B cell (primary cell): Measurements from ENCODE around the gene PPP3CA. TPM values are rescaled to one million over a fixed set of nuclear protein-coding genes. Genes with fewer than 3 reads are reported as not detected.

ENCODE experiments used
- ATAC-seq: fragments of 200-7000 bp; cut with Tn5 transposase; one replicate; pipeline ENCODE4 v1.10.0; 2021; ENCODE audit warnings: low read depth, mild to moderate bottlenecking, moderate number of reproducible peaks, moderate library complexity
- CTCF ChIA-PET: fragments of 350-600 bp; sonication (Branson Sonifier 250); formaldehyde crosslinking; loops from one replicate; lab custom pipeline; 2021; ENCODE audit warnings: antibody characterized with exemption, inconsistent platforms; lab: Charles Lee
- POLR2A ChIA-PET: fragments of 350-600 bp; sonication (Branson Sonifier 250); formaldehyde crosslinking; loops from one replicate; lab custom pipeline; 2021; ENCODE audit warnings: antibody characterized with exemption; lab: Charles Lee
- DNase-seq: peaks from one replicate; pipeline ENCODE4 v3.0.0; 2013
- H2AFZ ChIP-seq: 2 replicates; pipeline ENCODE4 v1.6.1; 2012; ENCODE audit warnings: mild to moderate bottlenecking, low read depth, low read length; ENCODE audit not compliant: insufficient read depth, poor library complexity, severe bottlenecking
- H3K27ac ChIP-seq, 2 donors: 1 replicate in 1 of 2; 2 replicates in 1 of 2; pipeline ENCODE4 v1.5.1; 2012 to 2013; ENCODE audit warnings: low read length in 2 of 2, mild to moderate bottlenecking in 2 of 2, moderate library complexity in 1 of 2
- H3K27me3 ChIP-seq, 4 experiments: fragments of 200-600 bp in 1 of 4; sonication (generic) in 1 of 4; replicated peaks in 1 of 4; 1 replicate in 2 of 4; 2 replicates in 2 of 4; pipeline versions ENCODE4 v1.6.1 to v1.7.0; 2013 to 2016; ENCODE audit warnings: low read length in 3 of 4, mild to moderate bottlenecking in 2 of 4, mixed read lengths in 1 of 4, moderate library complexity in 1 of 4; ENCODE audit not compliant: insufficient read depth in 4 of 4, control insufficient read depth in 3 of 4; ENCODE audit errors: control extremely low read depth in 1 of 4
- H3K36me3 ChIP-seq, 2 experiments: replicated peaks in 1 of 2; 1 replicate in 1 of 2; 2 replicates in 1 of 2; pipeline versions ENCODE4 v1.6.1 to v1.7.1; 2013; ENCODE audit warnings: low read length in 1 of 2; ENCODE audit not compliant: insufficient read depth in 2 of 2, control insufficient read depth in 1 of 2; ENCODE audit errors: control extremely low read depth in 1 of 2, extremely low read depth in 1 of 2
- H3K4me1 ChIP-seq, 2 donors: fragments of 200-600 bp in 1 of 2; sonication (generic) in 1 of 2; 1 replicate in 1 of 2; 2 replicates in 1 of 2; pipeline versions ENCODE4 v1.5.1 to v1.6.1; 2013 to 2017; ENCODE audit warnings: low read length in 2 of 2; ENCODE audit not compliant: control insufficient read depth in 2 of 2, insufficient read depth in 2 of 2
- H3K4me2 ChIP-seq: replicated peaks from 2 replicates; pipeline ENCODE3; 2012; ENCODE audit warnings: mild to moderate bottlenecking, low read depth, low read length; ENCODE audit not compliant: poor library complexity, severe bottlenecking
- H3K4me3 ChIP-seq, 5 experiments: fragments of 200-600 bp in 1 of 5; sonication (generic) in 1 of 5; 1 replicate in 3 of 5; 2 replicates in 2 of 5; pipeline versions ENCODE4 v1.5.1 to v1.7.0; 2011 to 2016; ENCODE audit warnings: low read length in 4 of 5, mild to moderate bottlenecking in 4 of 5, low read depth in 2 of 5, control low read depth in 1 of 5, moderate library complexity in 1 of 5; ENCODE audit not compliant: insufficient read depth in 1 of 5; ENCODE audit errors: control extremely low read depth in 1 of 5, extremely low read depth in 1 of 5
- H3K79me2 ChIP-seq: fragments of 200-600 bp; sonication (generic); one replicate; pipeline ENCODE4 v1.6.0; 2016; ENCODE audit warnings: low read length; ENCODE audit not compliant: control insufficient read depth, insufficient read depth
- H3K9ac ChIP-seq: fragments of 200-600 bp; sonication (generic); 2 replicates; pipeline ENCODE4 v1.6.1; 2017; ENCODE audit warnings: mild to moderate bottlenecking, low read length, moderate library complexity
- H3K9me3 ChIP-seq, 3 donors: one replicate each; pipeline versions ENCODE4 v1.6.1 to v1.7.1; 2013; ENCODE audit warnings: low read length in 2 of 3; ENCODE audit not compliant: control insufficient read depth in 2 of 3, insufficient read depth in 1 of 3; ENCODE audit errors: control extremely low read depth in 1 of 3
- H4K20me1 ChIP-seq: 2 replicates; pipeline ENCODE4 v1.6.0; 2012; ENCODE audit warnings: mild to moderate bottlenecking, low read length; ENCODE audit not compliant: insufficient read depth, control insufficient read depth, poor library complexity, severe bottlenecking
- H3K27ac Mint-ChIP-seq: one replicate; pipeline ENCODE4 v1.8.0; 2021; ENCODE audit warnings: mixed read lengths
- H3K27me3 Mint-ChIP-seq: one replicate; pipeline ENCODE4 v1.8.0; 2021; ENCODE audit warnings: mixed read lengths
- H3K4me1 Mint-ChIP-seq: one replicate; pipeline ENCODE4 v1.8.0; 2021; ENCODE audit warnings: mixed read lengths
- H3K4me3 Mint-ChIP-seq: one replicate; pipeline ENCODE4 v1.8.0; 2021; ENCODE audit warnings: mixed read lengths
- H3K9me3 Mint-ChIP-seq: one replicate; pipeline ENCODE4 v1.8.0; 2022; ENCODE audit warnings: mixed read lengths; ENCODE audit not compliant: insufficient read depth
- EZH2 ChIP-seq: IDR thresholded peaks from 2 replicates; pipeline ENCODE4 v1.6.1; 2012; ENCODE audit warnings: borderline replicate concordance, low read depth, mild to moderate bottlenecking, moderate library complexity, low read length; ENCODE audit not compliant: insufficient read depth, poor library complexity, severe bottlenecking
- WGBS: methylation state at CpG from one replicate; pipeline ENCODE4 v1.1.5; 2013; ENCODE audit warnings: missing lambda C conversion rate; ENCODE audit not compliant: insufficient coverage; 5-methylcytosine and 5-hydroxymethylcytosine counted together
- intact Hi-C: fragments of 100-400 bp; cut with micrococcal nuclease; formaldehyde crosslinking; loops from one replicate; pipeline ENCODE4 v1.10.0; 2022
- polyA plus RNA-seq: library from polyadenylated mRNA; depleted of rRNA; stranded (reverse); fragments of >200 nt; gene quantifications from 2 replicates; pipeline ENCODE4 v1.2.3, GENCODE V29; 2012
- total RNA-seq, 2 donors: library from RNA; stranded (reverse); fragments of 120-200 nt in 1 of 2; gene quantifications; 1 replicate in 1 of 2; 2 replicates in 1 of 2; pipeline versions ENCODE4 v1.2.3 to v1.2.4, GENCODE V29; 2013 to 2022
- TF ChIP-seq, protein P1 (sequence below): fragments of 200-600 bp; IDR thresholded peaks from one replicate; pipeline ENCODE4 v1.8.0; 2022; ENCODE audit warnings: antibody characterized with exemption, mild to moderate bottlenecking

The PPP3CA gene
- total and polyA plus RNA-seq, 2 donors (not counting 1 experiment from before 2014, with no cell fraction given), result 14.3 to 85.1 TPM

DNA sequence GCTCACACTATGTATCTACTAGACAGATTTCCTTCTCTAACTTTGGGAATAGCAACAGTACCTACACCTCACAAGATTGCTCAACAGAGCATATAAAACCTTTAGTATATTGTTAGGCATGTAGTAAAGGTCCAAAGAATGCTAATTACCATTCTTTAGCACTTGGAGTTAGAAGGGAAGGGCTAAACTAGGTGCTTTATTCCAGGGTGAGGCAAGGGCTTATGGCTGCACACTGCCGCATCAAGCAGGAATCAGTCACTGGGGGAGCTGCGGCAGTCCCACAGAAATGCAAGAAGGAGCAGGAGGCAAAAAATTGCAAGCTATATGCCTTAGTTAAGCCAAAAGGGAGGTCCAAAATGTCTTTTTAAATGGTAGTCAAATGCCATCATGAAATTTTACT, 162.7 kb downstream of the PPP3CA start:
- Histone ChIP-seq H3K36me3 (peaks cover 0 to 7% of the 10 kb centered on the region in 2 experiments), H3K9me3 (no peaks in the 10 kb centered on the region), H3K4me2 (no peak overlapping the region), H3K9ac (no peak overlapping the region), H3K27me3 (no peaks in the 10 kb centered on the region), H3K27ac (no peak overlapping the region), H3K4me3 (no peak overlapping the region), H4K20me1 (peaks cover 21% of the 10 kb centered on the region), H2AFZ (no peak overlapping the region), H3K79me2 (peaks cover 69% of the 10 kb centered on the region), H3K4me1 (peaks cover 20 to 33% of the 10 kb centered on the region in 2 donors)
- H3K4me1 Mint-ChIP-seq, result peaks cover 49% of the 10 kb centered on the region
- H3K27me3 Mint-ChIP-seq, result no peaks in the 10 kb centered on the region
- WGBS, result 100% methylated on average over 2 of the region's 2 CpGs
- H3K4me3 Mint-ChIP-seq, result no peak overlapping the region
- POLR2A ChIA-PET, result no interaction called here
- H3K9me3 Mint-ChIP-seq, result no peaks in the 10 kb centered on the region
- no peak for DNase-seq
- no peak overlapping the region for H3K27ac Mint-ChIP-seq
- ATAC-seq, result no peak
- intact Hi-C loops, result loop anchor here (5.0 kb wide), 1 partner anchor 163 kb away; the partner anchor contains the start of gene PPP3CA
- TF ChIP-seq EZH2, result no peak
- TF ChIP-seq, protein P1, sequence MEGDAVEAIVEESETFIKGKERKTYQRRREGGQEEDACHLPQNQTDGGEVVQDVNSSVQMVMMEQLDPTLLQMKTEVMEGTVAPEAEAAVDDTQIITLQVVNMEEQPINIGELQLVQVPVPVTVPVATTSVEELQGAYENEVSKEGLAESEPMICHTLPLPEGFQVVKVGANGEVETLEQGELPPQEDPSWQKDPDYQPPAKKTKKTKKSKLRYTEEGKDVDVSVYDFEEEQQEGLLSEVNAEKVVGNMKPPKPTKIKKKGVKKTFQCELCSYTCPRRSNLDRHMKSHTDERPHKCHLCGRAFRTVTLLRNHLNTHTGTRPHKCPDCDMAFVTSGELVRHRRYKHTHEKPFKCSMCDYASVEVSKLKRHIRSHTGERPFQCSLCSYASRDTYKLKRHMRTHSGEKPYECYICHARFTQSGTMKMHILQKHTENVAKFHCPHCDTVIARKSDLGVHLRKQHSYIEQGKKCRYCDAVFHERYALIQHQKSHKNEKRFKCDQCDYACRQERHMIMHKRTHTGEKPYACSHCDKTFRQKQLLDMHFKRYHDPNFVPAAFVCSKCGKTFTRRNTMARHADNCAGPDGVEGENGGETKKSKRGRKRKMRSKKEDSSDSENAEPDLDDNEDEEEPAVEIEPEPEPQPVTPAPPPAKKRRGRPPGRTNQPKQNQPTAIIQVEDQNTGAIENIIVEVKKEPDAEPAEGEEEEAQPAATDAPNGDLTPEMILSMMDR, result no peak
- CTCF ChIA-PET, result interaction anchor here (0.7 kb wide), 1 partner anchor 546 kb away, joined by 3 read pairs; no protein-coding TSS in a partner anchor

DNA sequence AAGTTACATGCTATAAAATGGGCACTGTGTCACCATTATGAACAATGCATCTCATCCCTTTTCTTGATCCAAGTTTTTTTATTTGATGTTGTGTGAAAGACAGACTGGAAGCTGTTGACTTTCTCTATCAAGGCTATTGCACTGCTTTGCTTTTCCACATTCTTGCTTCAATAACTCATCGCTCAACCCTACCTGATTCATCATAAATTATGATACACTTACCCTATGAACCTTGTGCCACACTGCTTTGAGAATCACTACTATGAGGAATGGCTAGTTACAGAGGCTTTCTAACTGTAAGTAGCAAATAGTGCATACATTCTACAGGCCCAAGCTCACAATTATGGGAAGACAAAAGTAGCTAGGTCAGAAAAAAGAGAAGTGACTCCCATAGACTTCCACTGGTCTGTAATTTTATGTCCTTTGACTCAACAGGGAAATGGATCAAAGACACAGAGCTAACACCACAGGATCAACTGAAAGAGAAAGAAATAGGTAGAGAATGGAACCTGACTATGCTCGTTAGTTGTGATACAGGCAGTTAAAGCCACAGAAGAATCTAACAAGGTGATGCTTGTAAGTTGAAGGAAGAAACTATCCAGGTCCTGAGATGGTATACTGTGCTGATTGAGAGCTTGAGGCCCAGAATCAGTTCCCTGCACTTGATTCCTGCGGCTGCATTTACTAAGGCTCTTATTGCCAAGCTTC, 163.5 kb downstream of the PPP3CA start:
- TF ChIP-seq, protein P1, result no peak
- no peak for TF ChIP-seq EZH2
- no peaks in the 10 kb centered on the region for H3K27me3 Mint-ChIP-seq
- no peak overlapping the region for H3K4me3 Mint-ChIP-seq
- ChIA-PET CTCF (interaction anchor here (0.7 to 1.3 kb wide), 3 partner anchors 14 to 547 kb away, joined by 3 to 4 read pairs (median 3); no protein-coding TSS in a partner anchor), POLR2A (no interaction called here)
- H3K27me3 ChIP-seq, result no peaks in the 10 kb centered on the region
- H3K27ac Mint-ChIP-seq, result no peak overlapping the region
- no peak overlapping the region for H3K4me2 ChIP-seq
- H4K20me1 ChIP-seq, result peaks cover 21% of the 10 kb centered on the region
- no peak overlapping the region for H3K27ac ChIP-seq
- H2AFZ ChIP-seq, result no peak overlapping the region
- H3K9ac ChIP-seq, result no peak overlapping the region
- no peak for ATAC-seq
- peaks cover 48% of the 10 kb centered on the region for H3K4me1 Mint-ChIP-seq
- H3K4me1 ChIP-seq, result peaks cover 20 to 33% of the 10 kb centered on the region in 2 donors
- intact Hi-C loops, result no loop called here
- H3K9me3 ChIP-seq, result no peaks in the 10 kb centered on the region
- peaks cover 0 to 7% of the 10 kb centered on the region in 2 experiments for H3K36me3 ChIP-seq
- no peak for DNase-seq
- H3K4me3 ChIP-seq, result no peak overlapping the region
- peaks cover 76% of the 10 kb centered on the region for H3K79me2 ChIP-seq
- 80% methylated on average over 1 of the region's 3 CpGs for WGBS
- H3K9me3 Mint-ChIP-seq, result no peaks in the 10 kb centered on the region
